Measurements from ENCODE around the gene LPA.

Gene LPA

DNA sequence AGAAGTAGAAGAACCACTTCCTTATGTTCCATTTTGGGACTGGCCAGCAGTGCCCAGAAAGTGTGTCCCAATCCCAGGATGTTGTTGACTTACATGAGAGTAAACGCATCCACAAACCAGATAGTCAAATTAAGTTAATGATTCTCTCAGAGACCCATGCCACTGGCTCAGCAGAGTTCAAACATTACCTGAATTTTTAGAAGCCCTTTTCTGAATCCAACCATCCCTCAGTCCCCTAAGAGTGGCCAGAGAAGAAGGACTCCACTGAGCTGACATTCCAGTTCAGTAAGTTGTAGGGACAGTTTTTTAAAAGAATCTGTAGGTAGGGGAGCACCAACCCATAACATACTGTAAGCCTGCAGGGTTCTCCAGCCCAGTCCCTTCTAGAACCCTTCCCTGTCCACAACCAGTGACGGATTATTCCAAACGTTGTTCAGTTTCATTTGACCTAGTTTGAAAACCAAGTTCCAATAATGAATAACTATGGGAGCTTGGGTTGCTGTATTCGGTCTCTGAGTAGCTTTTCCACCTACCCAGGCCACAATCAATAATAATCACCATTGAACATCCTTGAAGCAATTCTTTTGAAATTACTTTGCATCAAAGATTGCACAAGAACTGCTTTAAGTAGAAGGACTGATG lies 153.0 kb downstream of the LPA start:
- Histone ChIP-seq H3K9me3 (ENCODE audit: control insufficient read depth, low read length) (no peaks in the 10 kb centered on the region), H3K4me1 (ENCODE audit: control insufficient read depth, insufficient read depth, low read length, poor library complexity, severe bottlenecking) (peaks cover 11% of the 10 kb centered on the region), H3K4me3 (ENCODE audit: extremely low read depth, insufficient read depth, low read length, poor library complexity, severe bottlenecking) (no peak overlapping the region), H3K36me3 (ENCODE audit: control insufficient read depth, insufficient read depth, low read length) (no peaks in the 10 kb centered on the region), H3K27ac (ENCODE audit: low read depth, low read length, severe bottlenecking) (no peak overlapping the region)
- 82 to 100% methylated on average over 1 to 2 of the region's 4 CpGs for WGBS, 2 experiments (ENCODE audit: insufficient coverage in 2 of 2)

- no peak overlapping the region for H3K4me3 ChIP-seq (ENCODE audit: extremely low read depth, insufficient read depth, low read length, poor library complexity, severe bottlenecking)
- peaks cover 13% of the 10 kb centered on the region for H3K4me1 ChIP-seq (ENCODE audit: control insufficient read depth, insufficient read depth, low read length, poor library complexity, severe bottlenecking)
- no peaks in the 10 kb centered on the region for H3K9me3 ChIP-seq (ENCODE audit: control insufficient read depth, low read length)
- WGBS, 2 experiments (ENCODE audit: insufficient coverage in 2 of 2) = 67 to 92% methylated on average over 1 of the region's 2 CpGs
- no peaks in the 10 kb centered on the region for H3K36me3 ChIP-seq (ENCODE audit: control insufficient read depth, insufficient read depth, low read length)
- no peak overlapping the region for H3K27ac ChIP-seq (ENCODE audit: low read depth, low read length, severe bottlenecking)
These were observed 153.9 kb downstream of the LPA start for GRCh38 chr6:160510199-160510598.

DNA sequence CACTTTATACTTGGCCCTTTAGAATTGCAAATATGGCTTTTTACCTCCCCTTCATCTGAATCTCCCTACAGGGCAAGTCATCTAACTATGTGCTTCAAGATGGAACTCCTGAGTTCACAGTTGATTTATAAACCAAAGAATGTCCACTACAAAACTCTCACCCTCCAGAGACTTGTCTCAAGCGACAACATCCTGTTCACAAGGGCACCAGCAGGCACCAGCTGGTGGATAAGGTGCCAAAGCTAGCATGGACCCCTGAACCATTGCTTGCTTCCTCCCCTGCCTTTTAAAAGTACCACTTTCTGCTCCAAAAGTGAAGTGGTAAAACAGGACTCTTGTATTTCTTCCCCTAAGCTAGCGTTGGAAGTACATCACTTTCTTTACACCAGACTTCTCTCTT lies 154.5 kb downstream of the LPA start:
- Histone ChIP-seq H3K9me3 (ENCODE audit: control insufficient read depth, low read length) (no peaks in the 10 kb centered on the region), H3K4me3 (ENCODE audit: extremely low read depth, insufficient read depth, low read length, poor library complexity, severe bottlenecking) (no peak overlapping the region), H3K4me1 (ENCODE audit: control insufficient read depth, insufficient read depth, low read length, poor library complexity, severe bottlenecking) (peaks cover 13% of the 10 kb centered on the region), H3K27ac (ENCODE audit: low read depth, low read length, severe bottlenecking) (no peak overlapping the region), H3K36me3 (ENCODE audit: control insufficient read depth, insufficient read depth, low read length) (no peaks in the 10 kb centered on the region)
- 84 to 100% methylated on average over 2 of the region's 2 CpGs for WGBS, 2 experiments (ENCODE audit: insufficient coverage in 2 of 2)

- no CpG with 5 or more reads among the region's 2 CpGs for WGBS, 2 experiments (ENCODE audit: insufficient coverage in 2 of 2)
- Histone ChIP-seq H3K9me3 (ENCODE audit: control insufficient read depth, low read length) (peaks cover 9% of the 10 kb centered on the region), H3K4me1 (ENCODE audit: control insufficient read depth, insufficient read depth, low read length, poor library complexity, severe bottlenecking) (peaks cover 7% of the 10 kb centered on the region), H3K4me3 (ENCODE audit: extremely low read depth, insufficient read depth, low read length, poor library complexity, severe bottlenecking) (no peak overlapping the region), H3K36me3 (ENCODE audit: control insufficient read depth, insufficient read depth, low read length) (no peaks in the 10 kb centered on the region), H3K27ac (ENCODE audit: low read depth, low read length, severe bottlenecking) (no peak overlapping the region)
These were observed 155.5 kb downstream of the LPA start for GRCh38 chr6:160508599-160508998.

- Histone ChIP-seq H3K9me3 (ENCODE audit: control insufficient read depth, low read length) (peaks cover 17% of the 10 kb centered on the region), H3K27ac (ENCODE audit: low read depth, low read length, severe bottlenecking) (no peak overlapping the region), H3K4me3 (ENCODE audit: extremely low read depth, insufficient read depth, low read length, poor library complexity, severe bottlenecking) (no peak overlapping the region), H3K4me1 (ENCODE audit: control insufficient read depth, insufficient read depth, low read length, poor library complexity, severe bottlenecking) (peaks cover 7% of the 10 kb centered on the region), H3K36me3 (ENCODE audit: control insufficient read depth, insufficient read depth, low read length) (no peaks in the 10 kb centered on the region)
- WGBS, 2 experiments (ENCODE audit: insufficient coverage in 2 of 2) = 82 to 89% methylated on average over 3 of the region's 4 CpGs
These were observed 156.7 kb downstream of the LPA start for GRCh38 chr6:160507420-160507819.

DNA sequence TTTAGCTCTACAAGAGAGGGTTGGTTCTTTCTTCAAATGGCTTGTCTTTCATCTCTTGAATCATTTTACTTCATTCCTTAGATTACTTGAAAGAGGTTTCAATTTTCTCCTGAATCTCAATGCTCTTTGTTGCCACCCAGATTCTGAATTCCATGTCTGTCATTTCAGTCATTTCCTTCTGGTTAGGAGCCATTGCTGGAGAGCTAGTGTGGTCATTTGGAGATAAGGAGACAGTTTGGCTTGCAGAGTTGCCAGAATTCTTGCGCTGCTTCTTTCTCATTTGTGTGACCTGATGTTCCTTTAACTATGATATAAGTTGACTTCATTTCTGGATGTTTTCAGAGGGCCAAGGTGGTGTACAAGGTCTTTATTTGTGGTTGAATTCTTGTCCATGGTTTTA lies 158.1 kb downstream of the LPA start:
- WGBS, 2 experiments (ENCODE audit: insufficient coverage in 2 of 2) = 86 to 100% methylated on average over 1 of the region's 1 CpG
- H3K27ac ChIP-seq (ENCODE audit: low read depth, low read length, severe bottlenecking) = no peak overlapping the region
- no peaks in the 10 kb centered on the region for H3K36me3 ChIP-seq (ENCODE audit: control insufficient read depth, insufficient read depth, low read length)
- peaks cover 7% of the 10 kb centered on the region for H3K4me1 ChIP-seq (ENCODE audit: control insufficient read depth, insufficient read depth, low read length, poor library complexity, severe bottlenecking)
- peaks cover 17% of the 10 kb centered on the region for H3K9me3 ChIP-seq (ENCODE audit: control insufficient read depth, low read length)
- no peak overlapping the region for H3K4me3 ChIP-seq (ENCODE audit: extremely low read depth, insufficient read depth, low read length, poor library complexity, severe bottlenecking)

DNA sequence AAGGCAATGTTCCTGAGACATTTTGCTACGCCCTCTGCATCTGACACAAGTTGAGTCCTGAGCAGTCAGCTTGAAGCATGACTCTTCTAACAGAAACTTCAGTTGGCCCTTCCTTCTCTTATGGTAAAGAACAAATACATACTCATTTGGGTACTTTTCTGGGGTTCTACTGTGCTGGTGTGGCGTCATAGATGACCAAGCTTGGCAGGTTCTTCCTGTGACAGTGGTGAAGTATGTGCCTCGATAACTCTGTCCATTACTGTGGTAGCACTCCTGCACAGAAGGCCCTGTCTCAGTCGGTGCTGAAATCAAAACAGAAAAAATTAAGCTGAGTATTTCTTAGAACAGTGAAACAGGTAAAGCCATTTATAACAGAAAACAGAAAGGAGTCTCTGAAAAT lies 163.4 kb downstream of the LPA start:
- no peaks in the 10 kb centered on the region for H3K36me3 ChIP-seq (ENCODE audit: control insufficient read depth, insufficient read depth, low read length)
- peaks cover 17% of the 10 kb centered on the region for H3K9me3 ChIP-seq (ENCODE audit: control insufficient read depth, low read length)
- no peak overlapping the region for H3K4me3 ChIP-seq (ENCODE audit: extremely low read depth, insufficient read depth, low read length, poor library complexity, severe bottlenecking)
- WGBS, 2 experiments (ENCODE audit: insufficient coverage in 2 of 2) = 93 to 94% methylated on average over 2 to 3 of the region's 4 CpGs
- no peaks in the 10 kb centered on the region for H3K4me1 ChIP-seq (ENCODE audit: control insufficient read depth, insufficient read depth, low read length, poor library complexity, severe bottlenecking)
- H3K27ac ChIP-seq (ENCODE audit: low read depth, low read length, severe bottlenecking) = no peak overlapping the region

DNA sequence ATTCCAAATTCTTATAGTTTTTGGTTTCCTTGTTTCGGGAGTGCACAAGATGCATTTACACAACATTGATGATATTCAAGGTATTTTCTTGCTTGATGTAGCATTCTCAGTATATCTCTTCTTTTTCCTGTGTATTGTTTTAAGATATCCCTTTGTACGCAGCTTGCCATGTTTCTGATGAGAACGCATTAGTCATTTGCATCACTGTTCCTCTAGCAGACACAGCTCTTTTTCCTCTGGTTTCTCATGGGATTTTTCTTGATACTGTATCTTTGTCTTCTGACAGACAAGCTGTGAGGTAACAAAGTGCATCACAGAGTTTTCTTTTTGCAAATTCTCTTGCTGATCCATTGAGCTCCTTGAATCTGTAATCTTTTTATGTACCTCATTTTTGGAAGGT lies 169.5 kb downstream of the LPA start:
- WGBS, 2 experiments (ENCODE audit: insufficient coverage in 2 of 2) = 100% methylated on average over 1 of the region's 3 CpGs; no CpG with 5 or more reads in 1 of the 2 experiments
- H3K9me3 ChIP-seq (ENCODE audit: control insufficient read depth, low read length) = no peaks in the 10 kb centered on the region
- H3K4me3 ChIP-seq (ENCODE audit: extremely low read depth, insufficient read depth, low read length, poor library complexity, severe bottlenecking) = no peak overlapping the region
- H3K36me3 ChIP-seq (ENCODE audit: control insufficient read depth, insufficient read depth, low read length) = no peaks in the 10 kb centered on the region
- no peak overlapping the region for H3K27ac ChIP-seq (ENCODE audit: low read depth, low read length, severe bottlenecking)
- H3K4me1 ChIP-seq (ENCODE audit: control insufficient read depth, insufficient read depth, low read length, poor library complexity, severe bottlenecking) = no peaks in the 10 kb centered on the region

DNA sequence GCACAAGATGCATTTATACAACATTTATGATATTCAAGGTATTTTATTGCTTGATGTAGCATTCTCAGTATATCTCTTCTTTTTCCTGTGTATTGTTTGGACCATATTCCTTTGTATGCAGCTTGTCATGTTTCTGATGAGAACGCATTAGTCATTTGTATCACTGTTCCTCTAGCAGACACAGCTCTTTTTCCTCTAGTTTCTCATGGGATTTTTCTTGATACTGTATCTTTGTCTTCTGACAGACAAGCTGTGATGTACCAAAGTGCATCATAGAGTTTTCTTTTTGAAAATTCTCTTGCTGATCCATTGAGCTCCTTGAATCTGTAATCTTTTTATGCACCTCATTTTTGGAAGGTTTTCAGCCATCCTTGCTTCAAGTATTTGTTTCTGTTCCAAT lies 175.0 kb downstream of the LPA start:
- Histone ChIP-seq H3K27ac (ENCODE audit: low read depth, low read length, severe bottlenecking) (no peak overlapping the region), H3K4me3 (ENCODE audit: extremely low read depth, insufficient read depth, low read length, poor library complexity, severe bottlenecking) (no peak overlapping the region), H3K4me1 (ENCODE audit: control insufficient read depth, insufficient read depth, low read length, poor library complexity, severe bottlenecking) (no peaks in the 10 kb centered on the region), H3K9me3 (ENCODE audit: control insufficient read depth, low read length) (no peaks in the 10 kb centered on the region), H3K36me3 (ENCODE audit: control insufficient read depth, insufficient read depth, low read length) (no peaks in the 10 kb centered on the region)
- 83% methylated on average over 1 of the region's 1 CpG; no CpG with 5 or more reads in 1 of the 2 experiments for WGBS, 2 experiments (ENCODE audit: insufficient coverage in 2 of 2)

GRCh38 chr6:160487116-160487515 lies 177.0 kb downstream of the LPA start:
- no peak overlapping the region for H3K4me3 ChIP-seq (ENCODE audit: extremely low read depth, insufficient read depth, low read length, poor library complexity, severe bottlenecking)
- 94 to 95% methylated on average over 11 of the region's 11 CpGs for WGBS, 2 experiments (ENCODE audit: insufficient coverage in 2 of 2)
- H3K9me3 ChIP-seq (ENCODE audit: control insufficient read depth, low read length) = no peaks in the 10 kb centered on the region
- H3K36me3 ChIP-seq (ENCODE audit: control insufficient read depth, insufficient read depth, low read length) = no peaks in the 10 kb centered on the region
- no peak overlapping the region for H3K27ac ChIP-seq (ENCODE audit: low read depth, low read length, severe bottlenecking)
- H3K4me1 ChIP-seq (ENCODE audit: control insufficient read depth, insufficient read depth, low read length, poor library complexity, severe bottlenecking) = no peaks in the 10 kb centered on the region
